HG03196 (cell line): ENCODE results near the gene NLGN1.
"Not testable (repeated sequence)": the region's sequence is repeated elsewhere in the genome, so short reads cannot be mapped to it uniquely, and the experiment has no call there.

Experiments
- ATAC-seq: cut with Tn5 transposase; IDR thresholded peaks from one replicate; pipeline ENCODE4 v1.9.1; 2021; ENCODE audit not compliant: unreplicated experiment

The NLGN1 gene

GRCh38 chr3:174206607-174207192 lies 809.2 kb downstream of the NLGN1 start:
- ATAC-seq = no peak

- no peak for ATAC-seq
These were observed 810.6 kb downstream of the NLGN1 start for GRCh38 chr3:174208161-174208560.

- ATAC-seq = not testable (repeated sequence)
These were observed 814.4 kb downstream of the NLGN1 start for GRCh38 chr3:174211896-174212295.

- no peak for ATAC-seq
These were observed 817.9 kb downstream of the NLGN1 start for GRCh38 chr3:174215456-174215855.

GRCh38 chr3:174216019-174216418 lies 818.5 kb downstream of the NLGN1 start:
- no peak for ATAC-seq

GRCh38 chr3:174216946-174217718 lies 819.6 kb downstream of the NLGN1 start:
- ATAC-seq = no peak

- no peak for ATAC-seq
These were observed 820.5 kb downstream of the NLGN1 start for GRCh38 chr3:174218016-174218415.

- ATAC-seq = no peak
These were observed 822.2 kb downstream of the NLGN1 start for GRCh38 chr3:174219738-174220137.

GRCh38 chr3:174220775-174221554 lies 823.4 kb downstream of the NLGN1 start:
- no peak for ATAC-seq

- ATAC-seq = no peak
These were observed 825.5 kb downstream of the NLGN1 start for GRCh38 chr3:174223042-174223441.

- no peak for ATAC-seq
These were observed 826.1 kb downstream of the NLGN1 start for GRCh38 chr3:174223626-174224025.

GRCh38 chr3:174229916-174230315 lies 832.4 kb downstream of the NLGN1 start:
- ATAC-seq = no peak

GRCh38 chr3:174232028-174232657 lies 834.6 kb downstream of the NLGN1 start:
- not testable (repeated sequence) for ATAC-seq

GRCh38 chr3:174232658-174233429 lies 835.3 kb downstream of the NLGN1 start:
- no peak for ATAC-seq

- ATAC-seq = no peak
These were observed 836.0 kb downstream of the NLGN1 start for GRCh38 chr3:174233511-174233910.

- ATAC-seq = no peak
These were observed 844.9 kb downstream of the NLGN1 start for GRCh38 chr3:174242311-174243041.

- no peak for ATAC-seq
These were observed 845.6 kb downstream of the NLGN1 start for GRCh38 chr3:174243171-174243570.

- ATAC-seq = no peak
These were observed 850.2 kb downstream of the NLGN1 start for GRCh38 chr3:174247687-174248152.

GRCh38 chr3:174251681-174252080 lies 854.1 kb downstream of the NLGN1 start:
- no peak for ATAC-seq
